MCF 10A (cell line): ENCODE results near the gene SOS2. TPM values are rescaled to one million over a fixed set of nuclear protein-coding genes. Genes with fewer than 3 reads are reported as not detected.

Experiments
- BruUV-seq: library from RNA; stranded (reverse); fragments of 400-500 nt; replicated peaks from 2 replicates; lab custom pipeline; 2021; lab: Mats Ljungman, UMichigan
- CTCF ChIA-PET: fragments of 300-600 bp; sonication (Branson Sonifier 250); formaldehyde crosslinking; extraction: SDS; loops from one replicate; lab custom pipeline; 2021; ENCODE audit warnings: antibody characterized with exemption, inconsistent platforms; lab: Yijun Ruan, JAX
- POLR2A ChIA-PET: fragments of 300-600, 350-650 bp; sonication (Branson Sonifier 250); formaldehyde crosslinking; extraction: SDS; loops from one replicate; lab custom pipeline; 2020; ENCODE audit warnings: antibody characterized with exemption, inconsistent platforms; lab: Yijun Ruan, JAX
- DNase-seq: peaks from one replicate; pipeline ENCODE4 v3.0.0-alpha.2; 2018; ENCODE audit not compliant: unreplicated experiment
- H3K27ac Mint-ChIP-seq: one replicate; pipeline ENCODE4 v1.8.0; 2022; ENCODE audit warnings: mild to moderate bottlenecking, low read depth, mixed read lengths; ENCODE audit not compliant: unreplicated experiment
- H3K27me3 Mint-ChIP-seq: one replicate; pipeline ENCODE4 v1.8.0; 2022; ENCODE audit warnings: mixed read lengths; ENCODE audit not compliant: insufficient read depth, unreplicated experiment
- H3K36me3 Mint-ChIP-seq: one replicate; pipeline ENCODE4 v1.8.0; 2022; ENCODE audit warnings: mild to moderate bottlenecking, moderate library complexity, mixed read lengths; ENCODE audit not compliant: insufficient read depth, unreplicated experiment
- H3K4me1 Mint-ChIP-seq: one replicate; pipeline ENCODE4 v1.8.0; 2022; ENCODE audit warnings: mixed read lengths; ENCODE audit not compliant: insufficient read depth, unreplicated experiment
- H3K4me3 Mint-ChIP-seq: one replicate; pipeline ENCODE4 v1.8.0; 2022; ENCODE audit warnings: mild to moderate bottlenecking, moderate library complexity, mixed read lengths; ENCODE audit not compliant: unreplicated experiment
- H3K9me3 Mint-ChIP-seq: one replicate; pipeline ENCODE4 v1.8.0; 2022; ENCODE audit warnings: mixed read lengths; ENCODE audit not compliant: unreplicated experiment
- intact Hi-C: fragments of 100-400 bp; cut with micrococcal nuclease; formaldehyde crosslinking; loops from 2 replicates; pipeline ENCODE4 v1.14.1; 2022
- total RNA-seq: library from RNA; stranded (reverse); gene quantifications from 2 replicates; pipeline ENCODE4 v1.2.3, GENCODE V29; 2022
- TF ChIP-seq, protein P1 (sequence below): fragments of 200-600 bp; IDR thresholded peaks from one replicate; pipeline ENCODE4 v1.8.0; 2022; ENCODE audit warnings: antibody characterized with exemption, mild to moderate bottlenecking; ENCODE audit not compliant: unreplicated experiment

Gene SOS2
- total RNA-seq, 1 experiment from 2014 or later, result 19.0 TPM

DNA sequence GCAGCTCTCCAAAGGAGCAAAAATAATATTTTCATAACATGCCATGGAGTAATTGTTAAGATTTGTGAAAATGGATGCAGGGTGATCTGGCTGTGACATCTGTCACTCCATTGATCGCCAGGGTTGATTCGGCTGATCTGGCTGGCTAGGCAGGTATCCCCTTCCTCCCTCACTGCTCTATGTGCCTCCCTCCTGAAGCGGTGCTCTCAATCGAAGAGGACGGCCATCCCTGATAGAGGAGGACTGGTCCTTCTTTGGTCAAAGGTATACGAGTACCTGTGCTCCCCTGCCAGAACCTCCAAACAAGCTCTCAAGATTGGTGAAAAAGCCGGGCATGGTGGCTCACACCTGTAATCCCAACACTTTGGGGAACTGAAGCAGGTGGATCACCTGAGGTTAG lies 162.9 kb downstream of the SOS2 start:
- POLR2A ChIA-PET, result interaction anchor here (0.8 to 1.9 kb wide), 3 partner anchors 13 to 206 kb away, joined by 4 to 8 read pairs (median 7); no protein-coding TSS in a partner anchor

GRCh38 chr14:50067723-50068495 lies 163.5 kb downstream of the SOS2 start:
- no peaks in the 10 kb centered on the region for H3K9me3 Mint-ChIP-seq
- BruUV-seq, result no TSS peak
- peaks cover 26% of the 10 kb centered on the region for H3K4me1 Mint-ChIP-seq
- ChIA-PET CTCF (interaction anchor here (0.5 to 1.7 kb wide), 7 partner anchors 37 to 837 kb away, joined by 3 to 7 read pairs (median 4); partner anchors contain the start of gene NEMF), POLR2A (interaction anchor here (0.8 to 1.9 kb wide), 4 partner anchors 14 to 206 kb away, joined by 3 to 8 read pairs (median 6); no protein-coding TSS in a partner anchor)
- peaks cover 7% of the 10 kb centered on the region for H3K36me3 Mint-ChIP-seq
- no peak overlapping the region for H3K4me3 Mint-ChIP-seq
- peak overlapping the region; percentile 76 for H3K27ac Mint-ChIP-seq
- peak; percentile 86 for DNase-seq
- intact Hi-C loops, result no loop called here
- no peaks in the 10 kb centered on the region for H3K27me3 Mint-ChIP-seq
- TF ChIP-seq, protein P1, sequence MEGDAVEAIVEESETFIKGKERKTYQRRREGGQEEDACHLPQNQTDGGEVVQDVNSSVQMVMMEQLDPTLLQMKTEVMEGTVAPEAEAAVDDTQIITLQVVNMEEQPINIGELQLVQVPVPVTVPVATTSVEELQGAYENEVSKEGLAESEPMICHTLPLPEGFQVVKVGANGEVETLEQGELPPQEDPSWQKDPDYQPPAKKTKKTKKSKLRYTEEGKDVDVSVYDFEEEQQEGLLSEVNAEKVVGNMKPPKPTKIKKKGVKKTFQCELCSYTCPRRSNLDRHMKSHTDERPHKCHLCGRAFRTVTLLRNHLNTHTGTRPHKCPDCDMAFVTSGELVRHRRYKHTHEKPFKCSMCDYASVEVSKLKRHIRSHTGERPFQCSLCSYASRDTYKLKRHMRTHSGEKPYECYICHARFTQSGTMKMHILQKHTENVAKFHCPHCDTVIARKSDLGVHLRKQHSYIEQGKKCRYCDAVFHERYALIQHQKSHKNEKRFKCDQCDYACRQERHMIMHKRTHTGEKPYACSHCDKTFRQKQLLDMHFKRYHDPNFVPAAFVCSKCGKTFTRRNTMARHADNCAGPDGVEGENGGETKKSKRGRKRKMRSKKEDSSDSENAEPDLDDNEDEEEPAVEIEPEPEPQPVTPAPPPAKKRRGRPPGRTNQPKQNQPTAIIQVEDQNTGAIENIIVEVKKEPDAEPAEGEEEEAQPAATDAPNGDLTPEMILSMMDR, result no peak

More for the DNA sequence above, 162.9 kb downstream of the SOS2 start:
- CTCF ChIA-PET, result interaction anchor here (1.7 kb wide), 1 partner anchor 207 kb away, joined by 5 read pairs; no protein-coding TSS in a partner anchor
- TF ChIP-seq, protein P1, result no peak
- BruUV-seq, result no TSS peak
- peaks cover 7% of the 10 kb centered on the region for H3K36me3 Mint-ChIP-seq
- no peaks in the 10 kb centered on the region for H3K27me3 Mint-ChIP-seq
- H3K4me3 Mint-ChIP-seq, result no peak overlapping the region
- intact Hi-C loops, result no loop called here
- H3K9me3 Mint-ChIP-seq, result no peaks in the 10 kb centered on the region
- DNase-seq, result no peak
- peaks cover 26% of the 10 kb centered on the region for H3K4me1 Mint-ChIP-seq
- H3K27ac Mint-ChIP-seq, result no peak overlapping the region

Other genes with a start within 250 kb of the SOS2 start
- 7.2 and 10.4 TPM in 2 replicates for gene VCPKMT, start 115.0 kb downstream of the SOS2 start, total RNA-seq
- 7.9 TPM in 2 replicates for gene L2HGDH, start 80.7 kb upstream of the SOS2 start, total RNA-seq
- gene DMAC2L, start 80.7 kb upstream of the SOS2 start, total RNA-seq, result 16.3 and 17.6 TPM in 2 replicates
- 14.3 and 26.3 TPM in 2 replicates for gene CDKL1, start 165.3 kb upstream of the SOS2 start, total RNA-seq